ENCODE measurements around the gene ZNRF3. TPM values are rescaled to one million over a fixed set of nuclear protein-coding genes. Genes with fewer than 3 reads are reported as not detected.

Gene ZNRF3
- total and polyA plus RNA-seq, 9 donors, result 7.4 to 24.3 (median 11.6) TPM

DNA sequence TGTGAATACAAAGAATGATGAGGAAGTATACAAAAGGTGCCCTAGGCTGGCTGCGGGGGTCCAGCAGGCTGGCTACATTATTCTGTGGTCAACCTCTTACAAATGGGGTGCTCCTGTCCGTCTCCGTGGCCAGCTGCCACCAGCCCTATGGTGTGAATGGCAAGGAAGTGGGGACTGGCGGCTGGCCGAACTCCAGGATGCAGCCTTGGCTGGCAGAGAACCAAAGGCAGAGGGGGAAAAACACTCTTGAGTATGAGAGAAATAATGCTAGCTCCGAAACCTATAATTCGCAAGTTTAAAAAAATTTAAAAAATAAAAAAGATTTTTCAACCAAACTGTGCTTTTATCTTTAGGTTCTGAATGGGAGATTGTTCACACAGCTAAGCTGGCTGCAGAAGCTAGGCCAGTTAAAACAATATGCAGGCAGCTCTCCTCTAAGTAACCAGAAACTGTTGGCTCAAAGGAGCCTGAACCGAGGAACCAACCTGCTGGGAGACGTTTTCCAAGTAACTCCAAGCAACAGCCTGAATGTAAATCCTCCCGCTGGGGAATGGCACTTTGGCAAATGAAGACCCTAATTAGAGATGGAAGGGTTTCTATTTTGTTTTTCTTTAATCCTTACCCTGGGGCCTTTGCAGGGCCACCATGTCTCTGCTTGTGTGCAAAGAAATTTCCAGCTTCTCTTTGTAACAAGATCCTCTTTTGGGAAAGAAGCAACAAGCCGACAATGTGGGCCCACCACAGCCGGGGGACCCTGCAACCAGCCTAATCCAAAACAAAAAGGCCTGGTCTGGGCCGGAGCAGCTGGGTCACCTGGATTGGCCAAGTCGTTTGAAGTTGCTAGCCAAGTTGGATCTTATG lies 128.1 kb downstream of the ZNRF3 start:
- DNase-seq, result no peak
- TF ChIP-seq, protein P1, sequence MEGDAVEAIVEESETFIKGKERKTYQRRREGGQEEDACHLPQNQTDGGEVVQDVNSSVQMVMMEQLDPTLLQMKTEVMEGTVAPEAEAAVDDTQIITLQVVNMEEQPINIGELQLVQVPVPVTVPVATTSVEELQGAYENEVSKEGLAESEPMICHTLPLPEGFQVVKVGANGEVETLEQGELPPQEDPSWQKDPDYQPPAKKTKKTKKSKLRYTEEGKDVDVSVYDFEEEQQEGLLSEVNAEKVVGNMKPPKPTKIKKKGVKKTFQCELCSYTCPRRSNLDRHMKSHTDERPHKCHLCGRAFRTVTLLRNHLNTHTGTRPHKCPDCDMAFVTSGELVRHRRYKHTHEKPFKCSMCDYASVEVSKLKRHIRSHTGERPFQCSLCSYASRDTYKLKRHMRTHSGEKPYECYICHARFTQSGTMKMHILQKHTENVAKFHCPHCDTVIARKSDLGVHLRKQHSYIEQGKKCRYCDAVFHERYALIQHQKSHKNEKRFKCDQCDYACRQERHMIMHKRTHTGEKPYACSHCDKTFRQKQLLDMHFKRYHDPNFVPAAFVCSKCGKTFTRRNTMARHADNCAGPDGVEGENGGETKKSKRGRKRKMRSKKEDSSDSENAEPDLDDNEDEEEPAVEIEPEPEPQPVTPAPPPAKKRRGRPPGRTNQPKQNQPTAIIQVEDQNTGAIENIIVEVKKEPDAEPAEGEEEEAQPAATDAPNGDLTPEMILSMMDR (IDR thresholded peaks at IDR 0.05), result no peak
- TF ChIP-seq POLR2A (IDR thresholded peaks at IDR 0.05) (no peak), EP300 (IDR thresholded peaks at IDR 0.05) (no peak)
- H3K27me3 ChIP-seq, result no peaks in the 10 kb centered on the region
- H3K27ac ChIP-seq, result no peak overlapping the region
- 70 to 74% (median 73%) methylated on average over 14 of the region's 14 CpGs for WGBS, 3 donors
- H3K9me3 ChIP-seq, result no peaks in the 10 kb centered on the region
- no peak overlapping the region for H3K4me3 ChIP-seq
- no peaks in the 10 kb centered on the region for H3K36me3 ChIP-seq
- intact Hi-C loops (cut with DNase I), result no loop called here
- H3K4me1 ChIP-seq (ENCODE audit: insufficient read depth), result no peaks in the 10 kb centered on the region

DNA sequence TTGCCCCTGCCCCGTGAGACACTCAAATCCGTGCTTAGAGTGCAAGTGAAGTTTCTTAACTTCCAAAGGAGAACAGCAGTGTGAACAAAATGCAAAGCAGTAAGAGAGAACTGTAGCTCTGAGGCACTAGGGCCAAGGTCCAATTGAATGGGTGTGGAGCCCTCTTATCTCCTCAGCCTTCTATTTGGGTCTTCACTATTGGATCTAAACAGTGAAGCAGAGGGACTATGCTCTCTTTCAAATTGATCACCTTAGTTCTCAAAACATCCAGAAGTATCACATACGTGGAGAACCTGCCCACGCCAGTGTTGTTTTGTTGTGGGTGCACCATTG lies 128.7 kb downstream of the ZNRF3 start:
- WGBS, 3 donors, result 73 to 83% (median 82%) methylated on average over 4 of the region's 4 CpGs
- no peaks in the 10 kb centered on the region for H3K36me3 ChIP-seq
- intact Hi-C loops (cut with DNase I), result no loop called here
- no peak overlapping the region for H3K27ac ChIP-seq
- TF ChIP-seq EP300 (IDR thresholded peaks at IDR 0.05) (no peak), POLR2A (IDR thresholded peaks at IDR 0.05) (no peak)
- TF ChIP-seq, protein P1 (IDR thresholded peaks at IDR 0.05), result no peak
- DNase-seq, result no peak
- H3K4me3 ChIP-seq, result no peak overlapping the region
- H3K9me3 ChIP-seq, result no peaks in the 10 kb centered on the region
- H3K4me1 ChIP-seq (ENCODE audit: insufficient read depth), result no peaks in the 10 kb centered on the region
- no peaks in the 10 kb centered on the region for H3K27me3 ChIP-seq

DNA sequence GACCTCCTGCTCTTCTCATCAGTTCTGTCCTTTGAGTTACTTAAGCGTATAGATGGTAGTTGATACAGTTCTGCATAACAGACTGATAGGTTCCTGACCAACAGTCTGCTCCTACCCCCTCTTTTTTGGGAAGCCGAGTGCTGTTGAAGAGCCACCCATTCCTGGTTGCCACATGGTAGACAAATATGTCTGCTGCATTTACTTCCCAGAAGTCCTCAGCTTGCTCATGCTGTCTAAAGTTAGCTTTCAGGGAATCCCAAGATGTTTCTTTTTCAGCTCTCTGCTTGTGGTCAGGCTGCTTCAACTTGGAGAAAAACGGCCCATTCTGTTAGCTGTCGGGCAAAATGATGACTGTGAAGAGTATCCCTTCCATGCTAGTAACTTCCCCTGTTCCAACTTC lies 129.6 kb downstream of the ZNRF3 start:
- TF ChIP-seq, protein P1 (IDR thresholded peaks at IDR 0.05), result no peak
- TF ChIP-seq EP300 (IDR thresholded peaks at IDR 0.05), result no peak
- TF ChIP-seq POLR2A (IDR thresholded peaks at IDR 0.05), result no peak
- Histone ChIP-seq H3K27me3 (no peaks in the 10 kb centered on the region), H3K36me3 (no peaks in the 10 kb centered on the region), H3K4me3 (no peak overlapping the region), H3K9me3 (no peaks in the 10 kb centered on the region), H3K4me1 (ENCODE audit: insufficient read depth) (no peaks in the 10 kb centered on the region), H3K27ac (no peak overlapping the region)
- intact Hi-C loops (cut with DNase I), result no loop called here
- WGBS, 3 donors, result 87 to 94% (median 92%) methylated on average over 4 of the region's 4 CpGs
- no peak for DNase-seq

DNA sequence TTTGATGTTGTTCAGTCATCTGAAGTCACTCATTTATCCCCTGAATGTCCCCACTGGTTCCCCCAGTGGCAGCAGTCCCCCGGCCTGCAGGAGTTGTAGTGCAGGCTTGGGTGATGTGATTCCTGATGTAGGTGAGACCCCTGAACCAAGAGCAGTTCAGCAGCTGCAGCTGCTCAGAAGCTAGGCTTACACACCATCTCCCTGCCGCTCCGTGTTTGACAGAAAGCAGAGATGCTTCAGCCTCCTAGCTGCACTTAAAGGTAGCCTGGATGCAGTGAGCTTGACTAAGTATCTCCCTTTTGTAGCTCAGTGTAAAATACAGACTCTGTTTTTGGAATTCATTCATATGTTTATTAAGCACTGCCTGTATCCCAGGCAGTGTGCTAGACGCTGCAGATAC lies 130.9 kb downstream of the ZNRF3 start:
- Histone ChIP-seq H3K9me3 (no peaks in the 10 kb centered on the region), H3K4me3 (no peak overlapping the region), H3K27ac (no peak overlapping the region), H3K4me1 (ENCODE audit: insufficient read depth) (no peaks in the 10 kb centered on the region), H3K27me3 (no peaks in the 10 kb centered on the region), H3K36me3 (no peaks in the 10 kb centered on the region)
- DNase-seq, result no peak
- 84 to 95% (median 84%) methylated on average over 4 of the region's 4 CpGs for WGBS, 3 donors
- intact Hi-C loops (cut with DNase I), result no loop called here
- TF ChIP-seq, protein P1 (IDR thresholded peaks at IDR 0.05), result no peak
- no peak for TF ChIP-seq EP300 (IDR thresholded peaks at IDR 0.05)
- no peak for TF ChIP-seq POLR2A (IDR thresholded peaks at IDR 0.05)
